Measurements from ENCODE around the gene SCN8A.

Gene SCN8A

DNA sequence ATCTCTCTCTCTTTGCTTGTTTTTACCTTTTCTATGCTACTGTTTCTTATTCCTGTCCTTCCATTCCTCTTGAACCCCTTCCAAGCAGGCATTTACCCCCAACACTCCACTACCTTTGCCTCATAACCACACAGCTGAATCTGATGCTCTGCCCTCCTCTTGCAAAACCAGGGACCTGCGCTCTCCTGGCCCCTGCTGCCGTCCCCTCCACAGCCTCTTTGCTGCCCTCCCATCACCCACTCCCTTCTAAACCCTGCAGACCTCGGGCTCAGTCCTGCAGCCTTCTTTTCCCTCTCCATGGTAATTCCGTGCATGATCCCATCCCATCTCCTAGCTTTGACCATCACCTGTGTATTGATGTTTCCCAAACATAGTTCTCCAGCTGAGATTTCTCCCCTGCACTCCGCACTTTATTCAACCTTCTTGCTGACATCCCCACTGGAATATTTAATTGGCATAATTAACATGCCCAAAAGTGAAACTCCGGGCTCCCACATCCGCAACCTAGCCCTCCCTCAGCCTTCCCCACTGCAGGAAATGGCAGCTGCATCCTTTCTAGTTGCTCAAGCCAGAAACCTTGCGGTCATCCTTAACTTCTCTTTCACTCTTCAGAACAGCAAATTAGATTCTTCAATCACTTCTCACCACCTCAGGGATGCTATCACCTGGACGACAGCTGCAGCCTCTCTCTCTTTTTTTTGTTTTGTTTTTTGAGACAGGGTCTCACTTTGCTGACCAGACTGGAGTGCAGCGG, 241.5 kb downstream of the SCN8A start:
- no peak for DNase-seq (ENCODE audit: low read depth in 1 of 2, low spot score in 1 of 2)
- no peak for TF ChIP-seq JUND (IDR thresholded peaks at IDR 0.05; ENCODE audit: low read depth)
- in situ Hi-C loops (cut with HindIII; ENCODE audit: low pct_unique_long_range_greater_than_20kb, low sequenced_read_pairs) = no loop called here

GRCh38 chr12:51833448-51834227, 242.6 kb downstream of the SCN8A start:
- no peak for DNase-seq (ENCODE audit: low read depth in 1 of 2, low spot score in 1 of 2)
- TF ChIP-seq JUND (IDR thresholded peaks at IDR 0.05; ENCODE audit: low read depth) = no peak
- in situ Hi-C loops (cut with HindIII; ENCODE audit: low pct_unique_long_range_greater_than_20kb, low sequenced_read_pairs) = no loop called here

GRCh38 chr12:51834411-51834810, 243.4 kb downstream of the SCN8A start:
- in situ Hi-C loops (cut with HindIII; ENCODE audit: low pct_unique_long_range_greater_than_20kb, low sequenced_read_pairs) = no loop called here
- TF ChIP-seq JUND (IDR thresholded peaks at IDR 0.05; ENCODE audit: low read depth) = no peak
- DNase-seq (ENCODE audit: low read depth in 1 of 2, low spot score in 1 of 2) = no peak

GRCh38 chr12:51836041-51836826, 245.2 kb downstream of the SCN8A start:
- DNase-seq (ENCODE audit: low read depth in 1 of 2, low spot score in 1 of 2) = no peak
- in situ Hi-C loops (cut with HindIII; ENCODE audit: low pct_unique_long_range_greater_than_20kb, low sequenced_read_pairs) = no loop called here
- no peak for TF ChIP-seq JUND (IDR thresholded peaks at IDR 0.05; ENCODE audit: low read depth)

DNA sequence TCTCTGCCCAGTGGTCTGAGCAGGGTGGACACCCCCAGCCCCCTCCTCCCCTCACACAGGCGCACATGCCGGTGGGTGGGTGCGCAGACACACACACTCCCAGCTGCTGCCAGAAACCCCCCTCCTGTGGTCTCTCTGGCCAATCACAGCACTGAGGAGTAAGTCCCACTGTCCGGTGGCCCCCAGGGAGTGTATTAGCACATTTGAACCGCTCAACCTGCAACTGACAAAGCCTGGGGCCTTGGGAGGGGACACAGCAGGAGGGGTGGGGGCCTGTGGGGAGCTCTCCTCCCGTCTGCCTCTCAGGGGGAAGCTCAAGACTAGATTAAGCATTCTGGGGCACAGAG, 245.8 kb downstream of the SCN8A start:
- no peak for TF ChIP-seq JUND (IDR thresholded peaks at IDR 0.05; ENCODE audit: low read depth)
- in situ Hi-C loops (cut with HindIII; ENCODE audit: low pct_unique_long_range_greater_than_20kb, low sequenced_read_pairs) = no loop called here
- DNase-seq (ENCODE audit: low read depth in 1 of 2, low spot score in 1 of 2) = no peak

GRCh38 chr12:51837286-51837685, 246.3 kb downstream of the SCN8A start:
- TF ChIP-seq JUND (IDR thresholded peaks at IDR 0.05; ENCODE audit: low read depth) = no peak
- DNase-seq (ENCODE audit: low read depth in 1 of 2, low spot score in 1 of 2) = no peak
- in situ Hi-C loops (cut with HindIII; ENCODE audit: low pct_unique_long_range_greater_than_20kb, low sequenced_read_pairs) = no loop called here

DNA sequence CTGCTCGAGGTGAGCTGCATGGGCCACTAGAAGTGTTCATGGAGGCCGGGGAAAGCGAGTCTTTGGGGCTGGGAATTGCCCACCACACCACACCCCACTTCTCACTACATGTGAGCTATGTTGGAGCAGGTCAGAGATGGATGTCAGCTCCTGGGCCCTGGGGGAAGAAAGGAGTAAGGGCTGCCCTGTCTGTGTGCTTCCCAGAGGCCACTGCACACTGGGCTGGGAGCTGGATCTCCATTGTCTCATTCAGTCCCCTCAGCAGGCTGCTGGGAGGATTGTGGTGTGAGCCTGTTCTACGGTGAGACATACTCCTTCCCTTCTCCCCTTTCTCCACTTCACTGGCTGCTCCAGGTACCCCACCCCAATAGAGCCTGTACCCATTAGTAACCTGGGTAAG, 247.0 kb downstream of the SCN8A start:
- no peak for TF ChIP-seq JUND (IDR thresholded peaks at IDR 0.05; ENCODE audit: low read depth)
- in situ Hi-C loops (cut with HindIII; ENCODE audit: low pct_unique_long_range_greater_than_20kb, low sequenced_read_pairs) = no loop called here
- no peak for DNase-seq (ENCODE audit: low read depth in 1 of 2, low spot score in 1 of 2)

GRCh38 chr12:51838762-51839161, 247.7 kb downstream of the SCN8A start:
- in situ Hi-C loops (cut with HindIII; ENCODE audit: low pct_unique_long_range_greater_than_20kb, low sequenced_read_pairs) = no loop called here
- no peak for TF ChIP-seq JUND (IDR thresholded peaks at IDR 0.05; ENCODE audit: low read depth)
- no peak for DNase-seq (ENCODE audit: low read depth in 1 of 2, low spot score in 1 of 2)

DNA sequence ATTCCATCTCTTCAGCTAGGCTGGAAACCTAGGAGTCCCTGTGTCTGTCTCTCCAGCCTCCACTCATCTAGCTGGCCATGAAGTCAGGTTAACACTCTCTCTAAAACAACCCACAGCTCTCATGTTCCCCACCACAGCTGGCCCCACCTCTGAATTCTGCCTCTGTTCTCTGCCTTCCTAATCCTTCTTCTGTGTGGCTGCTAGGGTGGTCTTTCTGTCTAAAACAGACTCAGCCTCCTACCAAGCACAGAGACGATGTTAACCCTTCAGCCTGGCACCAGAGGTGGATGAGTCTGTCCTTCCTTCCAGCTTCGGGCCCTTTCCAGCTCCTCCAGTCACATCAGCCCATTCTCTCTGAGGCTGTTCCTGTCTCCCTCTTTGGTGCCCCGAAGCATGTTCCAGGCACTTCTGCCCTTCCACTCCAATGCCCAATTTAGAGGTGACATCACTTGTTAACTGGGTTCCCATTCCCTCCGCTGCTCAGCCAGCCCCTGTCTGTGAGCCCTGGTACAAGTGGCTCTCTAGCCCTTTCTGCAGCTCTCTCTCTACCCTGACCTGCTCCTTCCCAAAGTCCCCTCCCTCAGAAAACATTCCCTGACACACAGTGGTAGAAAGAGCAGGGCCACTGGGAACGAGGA, 248.4 kb downstream of the SCN8A start:
- in situ Hi-C loops (cut with HindIII; ENCODE audit: low pct_unique_long_range_greater_than_20kb, low sequenced_read_pairs) = no loop called here
- no peak for DNase-seq (ENCODE audit: low read depth in 1 of 2, low spot score in 1 of 2)
- no peak for TF ChIP-seq JUND (IDR thresholded peaks at IDR 0.05; ENCODE audit: low read depth)

DNA sequence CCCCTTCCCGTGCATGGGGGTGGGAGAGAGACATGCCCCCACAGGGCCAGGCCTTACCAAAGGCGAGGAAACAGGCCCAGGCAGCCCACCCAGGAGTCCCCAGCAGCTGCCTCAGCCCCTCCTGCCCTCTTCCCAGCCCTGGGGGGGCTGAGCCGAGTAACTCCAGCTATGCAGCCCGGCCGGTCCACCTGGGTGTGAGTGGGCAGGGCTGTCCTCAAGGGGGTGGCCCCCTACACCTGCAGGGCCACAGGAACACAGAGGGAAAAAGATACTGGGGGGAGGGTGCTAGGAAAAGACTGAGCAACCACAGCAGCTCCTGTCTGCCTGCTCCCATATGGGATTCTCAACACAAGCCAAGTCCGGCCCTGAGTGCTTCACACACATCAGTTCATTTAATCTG, 249.9 kb downstream of the SCN8A start:
- TF ChIP-seq JUND (IDR thresholded peaks at IDR 0.05; ENCODE audit: low read depth) = no peak
- in situ Hi-C loops (cut with HindIII; ENCODE audit: low pct_unique_long_range_greater_than_20kb, low sequenced_read_pairs) = no loop called here
- DNase-seq (ENCODE audit: low read depth in 1 of 2, low spot score in 1 of 2) = no peak

DNA sequence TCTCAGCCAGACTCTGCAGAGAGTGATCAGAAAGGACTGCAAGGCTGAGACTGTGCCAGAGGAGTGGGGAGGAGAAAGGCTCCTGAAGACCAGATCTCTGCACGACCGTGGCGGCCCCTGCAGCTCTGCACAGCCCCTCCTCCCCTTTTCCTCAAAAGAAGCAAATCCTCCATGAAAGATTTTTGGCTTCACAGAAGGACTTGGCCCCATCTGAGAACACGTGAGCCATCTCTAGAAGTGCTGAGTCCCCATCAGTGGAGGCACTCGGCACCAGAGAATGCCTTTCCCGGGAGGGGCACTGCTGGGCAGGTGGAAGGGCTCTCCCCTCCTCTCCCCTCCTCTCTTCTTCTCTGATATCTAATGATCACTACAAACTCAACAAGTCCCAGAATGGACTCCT, 250.7 kb downstream of the SCN8A start:
- in situ Hi-C loops (cut with HindIII; ENCODE audit: low pct_unique_long_range_greater_than_20kb, low sequenced_read_pairs) = no loop called here
- DNase-seq (ENCODE audit: low read depth in 1 of 2, low spot score in 1 of 2) = no peak

DNA sequence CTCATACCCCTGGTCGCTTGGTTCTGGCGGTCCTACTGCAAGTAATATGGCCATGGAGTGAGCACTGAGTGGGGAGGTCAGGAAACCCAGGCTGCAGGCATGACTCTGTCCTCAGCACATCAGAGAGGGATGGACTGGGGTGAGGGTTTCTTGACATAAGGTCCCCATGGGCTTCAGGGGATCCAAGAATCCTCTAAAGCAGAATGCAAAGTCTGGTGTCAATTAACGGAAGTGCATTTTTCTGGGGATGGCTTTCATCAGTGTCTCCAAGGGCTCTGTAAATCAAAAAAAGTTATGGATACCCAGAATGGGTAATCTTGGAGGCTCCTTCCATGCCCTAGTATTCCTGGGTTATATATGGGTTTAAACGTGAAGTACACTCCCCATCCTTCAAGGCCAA, 253.8 kb downstream of the SCN8A start:
- no peak for TF ChIP-seq JUND (IDR thresholded peaks at IDR 0.05; ENCODE audit: low read depth)
- DNase-seq (ENCODE audit: low read depth in 1 of 2, low spot score in 1 of 2) = no peak
- in situ Hi-C loops (cut with HindIII; ENCODE audit: low pct_unique_long_range_greater_than_20kb, low sequenced_read_pairs) = no loop called here

More for the DNA sequence above, 250.7 kb downstream of the SCN8A start:
- no peak for TF ChIP-seq JUND (IDR thresholded peaks at IDR 0.05; ENCODE audit: low read depth)

Measured in T47D (cell line).